OCI-LY3 (cell line): ENCODE data around the gene MYL5.

ENCODE experiments used
- EZH2phosphoT487 ChIP-seq: fragments of 200-600 bp; shearing (Covaris generic); IDR thresholded peaks from 2 replicates; pipeline ENCODE4 v1.6.1; 2018; ENCODE audit warnings: antibody characterized with exemption, mixed run types, low read depth
- TF ChIP-seq, protein P1 (sequence below): fragments of 200-600, 300-600 bp; sonication (generic); IDR thresholded peaks from 2 replicates; pipeline ENCODE4 v1.5.1; 2014; ENCODE audit warnings: antibody characterized with exemption, low read length, low read depth

DNA sequence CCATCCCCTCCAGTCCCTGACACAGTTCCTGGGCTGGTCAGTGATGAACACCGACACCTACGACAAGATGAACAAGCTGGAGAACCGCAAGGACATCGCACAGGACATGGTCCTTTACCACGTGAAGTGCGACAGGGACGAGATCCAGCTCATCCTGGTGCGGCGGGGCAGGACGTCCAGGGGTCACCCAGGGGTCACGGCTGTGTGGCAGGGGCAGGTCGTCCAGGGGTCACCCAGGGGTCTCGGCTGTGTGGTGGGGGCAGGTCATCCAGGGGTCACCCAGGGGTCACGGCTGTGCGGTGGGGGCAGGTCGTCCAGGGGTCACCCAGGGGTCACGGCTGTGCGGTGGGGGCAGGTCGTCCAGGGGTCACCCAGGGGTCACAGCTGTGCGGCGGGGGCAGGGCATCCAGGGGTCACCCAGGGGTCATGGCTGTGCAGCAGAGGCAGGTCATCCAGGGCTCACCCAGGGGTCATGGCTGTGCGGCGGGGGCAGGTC is 17.0 kb upstream of the MYL5 start:
- TF ChIP-seq, protein P1, sequence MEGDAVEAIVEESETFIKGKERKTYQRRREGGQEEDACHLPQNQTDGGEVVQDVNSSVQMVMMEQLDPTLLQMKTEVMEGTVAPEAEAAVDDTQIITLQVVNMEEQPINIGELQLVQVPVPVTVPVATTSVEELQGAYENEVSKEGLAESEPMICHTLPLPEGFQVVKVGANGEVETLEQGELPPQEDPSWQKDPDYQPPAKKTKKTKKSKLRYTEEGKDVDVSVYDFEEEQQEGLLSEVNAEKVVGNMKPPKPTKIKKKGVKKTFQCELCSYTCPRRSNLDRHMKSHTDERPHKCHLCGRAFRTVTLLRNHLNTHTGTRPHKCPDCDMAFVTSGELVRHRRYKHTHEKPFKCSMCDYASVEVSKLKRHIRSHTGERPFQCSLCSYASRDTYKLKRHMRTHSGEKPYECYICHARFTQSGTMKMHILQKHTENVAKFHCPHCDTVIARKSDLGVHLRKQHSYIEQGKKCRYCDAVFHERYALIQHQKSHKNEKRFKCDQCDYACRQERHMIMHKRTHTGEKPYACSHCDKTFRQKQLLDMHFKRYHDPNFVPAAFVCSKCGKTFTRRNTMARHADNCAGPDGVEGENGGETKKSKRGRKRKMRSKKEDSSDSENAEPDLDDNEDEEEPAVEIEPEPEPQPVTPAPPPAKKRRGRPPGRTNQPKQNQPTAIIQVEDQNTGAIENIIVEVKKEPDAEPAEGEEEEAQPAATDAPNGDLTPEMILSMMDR, result no peak
- no peak for TF ChIP-seq EZH2phosphoT487
